GM18907 (cell line): Measurements from ENCODE around the gene KIF18A.
"Not testable (repeated sequence)": the region's sequence is repeated elsewhere in the genome, so short reads cannot be mapped to it uniquely, and the experiment has no call there.

Experiments
- ATAC-seq: cut with Tn5 transposase; IDR thresholded peaks from one replicate; pipeline ENCODE4 v1.9.1; 2021; ENCODE audit warnings: mild to moderate bottlenecking, moderate library complexity; ENCODE audit not compliant: unreplicated experiment

The KIF18A gene

DNA sequence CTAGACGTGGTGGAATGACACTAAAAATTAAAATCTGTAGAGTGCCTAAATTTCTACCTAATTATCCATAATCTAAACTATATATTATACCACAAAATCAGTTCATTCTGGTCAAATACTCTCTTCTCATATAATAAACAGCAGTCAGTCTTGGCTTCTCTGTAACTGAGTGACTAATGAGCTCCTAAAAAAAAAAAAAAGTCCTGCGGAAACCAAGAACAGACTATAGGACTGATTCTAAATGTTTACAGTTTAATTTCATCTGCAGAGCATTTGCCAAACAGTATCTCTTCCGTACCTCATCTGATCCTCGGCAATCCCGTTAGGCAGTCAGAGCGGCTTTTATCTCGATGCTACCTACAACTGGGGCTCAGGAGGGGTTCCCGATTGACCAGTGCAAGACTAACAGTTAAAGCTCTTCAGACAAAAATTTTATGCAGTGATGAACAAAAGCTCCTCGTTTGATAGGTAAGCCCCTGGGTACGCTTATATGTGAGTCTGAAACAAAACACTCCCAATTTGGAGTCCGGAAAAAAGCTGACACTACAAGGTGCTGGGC, 686 bp downstream of the KIF18A start:
- peak; percentile 5 for ATAC-seq

DNA sequence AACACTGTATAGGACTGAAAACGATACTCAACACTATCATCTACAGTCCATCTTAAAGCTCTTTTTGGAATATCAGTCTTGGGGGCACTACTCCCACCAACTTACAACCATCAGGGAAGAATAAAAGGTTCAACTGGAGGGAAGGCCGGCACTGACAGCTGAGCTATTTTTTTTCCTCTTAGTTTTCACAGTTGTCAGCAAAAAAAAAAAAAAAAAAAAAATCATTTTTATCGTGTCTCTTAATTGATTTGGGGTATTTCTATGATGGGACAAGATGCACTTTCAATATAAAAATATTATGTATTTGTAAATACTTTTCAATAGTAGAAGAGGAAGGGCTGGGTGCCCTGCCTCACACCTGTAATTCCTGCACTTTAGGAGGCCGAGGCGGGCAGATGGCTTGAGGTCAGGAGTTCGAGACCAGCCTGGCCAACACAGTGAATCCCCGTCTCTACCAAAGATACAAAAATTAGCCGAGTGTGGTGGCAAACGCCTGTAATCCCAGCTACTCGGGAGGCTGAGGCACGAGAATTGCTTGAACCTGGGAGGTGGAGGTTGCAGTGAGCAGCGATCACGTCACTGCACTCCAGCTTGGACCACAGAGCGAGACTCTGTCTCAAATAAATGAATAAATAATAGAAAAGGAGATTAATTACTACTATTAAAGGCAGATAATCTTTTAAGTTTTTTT, 1.5 kb downstream of the KIF18A start:
- no peak for ATAC-seq

DNA sequence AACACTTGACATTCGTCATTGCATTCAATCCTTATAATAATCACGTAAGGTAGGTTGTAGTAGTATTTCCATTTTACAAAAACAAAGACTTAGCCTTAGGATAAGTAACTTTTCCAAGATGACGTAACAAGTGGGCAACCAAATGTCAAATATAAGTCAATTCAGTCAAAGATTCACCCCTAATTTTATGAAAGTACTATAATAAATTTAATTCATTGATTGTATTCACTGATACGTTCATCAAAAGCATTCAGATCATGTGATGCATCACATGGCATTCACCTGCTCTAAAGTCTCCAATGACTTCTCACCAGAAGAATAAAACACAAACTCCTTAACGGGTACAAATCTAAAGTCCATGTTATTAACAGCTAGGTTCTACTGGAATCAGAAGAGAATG, 2.1 kb downstream of the KIF18A start:
- ATAC-seq: no peak

DNA sequence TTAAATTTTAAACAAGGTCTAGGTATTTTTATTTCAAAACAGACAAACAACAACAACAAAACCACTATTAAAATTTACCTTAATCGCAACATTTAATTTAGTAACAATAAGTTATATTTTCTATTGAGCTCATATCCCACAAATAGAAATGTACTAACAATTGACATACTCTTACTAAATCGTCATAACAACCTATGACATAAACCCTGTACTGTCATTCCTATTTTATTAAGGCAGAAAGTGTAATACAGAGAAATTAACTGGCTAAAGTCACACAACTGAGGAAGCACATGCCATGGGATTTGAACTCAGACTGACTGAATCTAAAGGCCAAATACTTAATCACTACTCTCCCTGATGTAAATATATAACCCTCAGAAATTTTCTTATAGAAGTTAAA, 3.0 kb downstream of the KIF18A start:
- ATAC-seq: no peak

DNA sequence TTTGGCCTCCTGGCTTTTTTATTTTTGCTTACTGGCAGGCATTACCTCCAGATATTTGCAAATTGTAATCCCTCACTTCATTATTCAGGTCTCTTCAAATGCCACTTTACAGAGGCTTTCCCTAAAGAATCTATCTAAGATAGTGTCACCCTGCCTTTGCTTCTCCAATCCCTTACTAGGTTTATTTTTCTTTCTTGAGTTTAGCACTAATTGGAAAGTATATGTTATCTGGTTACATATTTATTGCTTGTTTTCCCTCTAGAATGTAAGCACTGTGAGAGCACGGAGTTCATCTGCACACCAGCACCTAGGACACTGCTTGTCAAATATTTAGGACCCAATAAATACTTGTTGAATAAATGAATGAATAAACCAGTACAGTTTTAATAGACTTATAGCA, 3.5 kb downstream of the KIF18A start:
- no peak for ATAC-seq

DNA sequence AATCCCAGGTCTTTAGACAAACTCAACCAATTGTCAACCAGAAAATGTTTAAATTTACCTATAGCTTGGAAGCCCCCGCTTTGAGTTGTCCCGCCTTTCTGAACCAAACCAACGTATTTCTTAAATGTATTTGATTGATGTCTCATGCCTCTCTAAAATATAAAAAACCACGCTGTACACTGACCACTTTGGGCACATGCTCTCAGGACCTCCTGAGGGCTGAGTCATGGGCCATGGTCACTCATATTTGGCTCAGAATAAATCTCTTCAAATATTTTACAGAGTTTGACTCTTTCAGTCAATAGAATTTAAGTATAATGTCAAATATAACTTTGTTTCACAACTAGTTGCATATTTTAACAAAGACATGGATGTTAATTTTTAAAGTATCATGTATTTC, 5.7 kb downstream of the KIF18A start:
- not testable (repeated sequence) for ATAC-seq

DNA sequence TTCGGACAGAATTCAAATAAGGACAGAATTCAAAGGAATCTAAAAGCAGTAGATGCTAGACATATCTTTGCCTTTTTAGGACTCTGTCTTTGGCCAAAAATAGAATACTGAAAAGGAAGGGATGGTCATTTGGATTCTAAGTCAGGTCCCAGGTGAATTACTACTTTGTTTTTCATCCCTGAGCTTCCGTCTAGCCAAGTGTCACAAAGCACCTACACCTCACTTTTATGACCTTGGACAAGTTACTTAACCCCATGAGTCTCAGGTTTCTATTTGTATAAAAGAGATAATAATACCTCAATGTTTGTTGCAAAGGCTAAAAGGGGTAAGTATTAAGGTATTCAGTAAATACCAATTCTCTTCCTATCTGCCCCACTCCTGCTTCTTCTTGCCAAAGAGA, 7.3 kb downstream of the KIF18A start:
- no peak for ATAC-seq

DNA sequence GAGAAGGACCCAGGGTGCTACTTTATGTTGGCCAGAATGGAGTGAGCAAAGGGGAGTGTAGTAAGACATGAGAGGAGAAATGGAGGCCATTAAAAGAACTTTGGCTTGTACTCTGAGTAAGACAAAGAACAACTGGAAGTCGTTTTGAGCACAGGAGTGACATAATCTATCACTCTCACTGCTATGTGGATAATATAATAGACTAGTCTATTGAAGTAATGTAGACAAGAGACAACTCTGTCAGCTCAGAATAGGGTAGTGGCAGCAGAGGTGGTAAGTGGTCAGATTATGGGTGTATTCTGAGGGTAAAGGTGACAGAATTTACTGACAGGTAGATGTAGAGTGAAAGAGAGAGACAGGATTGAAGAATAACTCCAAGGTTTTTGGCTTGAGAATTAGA, 8.2 kb downstream of the KIF18A start:
- ATAC-seq: no peak

DNA sequence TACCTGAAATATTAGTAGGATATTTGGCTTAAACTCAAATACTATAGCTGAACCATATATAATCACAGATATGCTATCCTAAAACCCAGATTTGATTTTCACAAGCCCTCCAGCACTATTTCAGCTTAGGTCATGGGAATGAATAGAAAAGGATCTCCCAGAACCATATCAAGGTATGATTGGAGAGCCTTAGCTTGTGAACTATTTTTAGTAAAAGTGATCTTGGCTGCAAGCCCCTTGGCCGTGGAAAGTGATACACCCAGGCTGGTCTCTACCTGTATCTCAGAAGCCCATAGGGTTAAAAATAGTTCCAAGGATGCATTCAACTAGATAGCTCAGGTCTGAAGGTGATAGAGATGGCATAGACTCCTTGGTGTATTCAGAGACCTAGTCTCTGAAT, 9.7 kb downstream of the KIF18A start:
- no peak for ATAC-seq

DNA sequence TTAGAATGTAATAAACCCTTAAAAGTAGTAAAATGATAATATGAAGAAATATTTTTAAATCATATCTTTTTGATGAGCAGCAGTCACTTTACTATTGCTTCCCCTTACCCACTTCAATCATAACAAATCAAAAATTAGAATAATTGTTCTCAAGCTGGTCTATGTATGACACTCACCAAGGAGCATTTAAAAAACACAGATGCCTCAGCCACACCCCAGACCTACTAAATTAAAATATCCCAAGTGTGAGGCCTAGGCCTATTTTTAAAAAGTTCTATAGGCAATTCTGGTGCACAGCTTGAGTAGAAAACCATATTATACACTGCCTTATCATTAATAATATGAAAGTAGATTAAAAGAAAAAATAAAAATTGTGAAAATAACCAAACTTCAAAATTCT, 15.2 kb downstream of the KIF18A start:
- ATAC-seq: no peak

DNA sequence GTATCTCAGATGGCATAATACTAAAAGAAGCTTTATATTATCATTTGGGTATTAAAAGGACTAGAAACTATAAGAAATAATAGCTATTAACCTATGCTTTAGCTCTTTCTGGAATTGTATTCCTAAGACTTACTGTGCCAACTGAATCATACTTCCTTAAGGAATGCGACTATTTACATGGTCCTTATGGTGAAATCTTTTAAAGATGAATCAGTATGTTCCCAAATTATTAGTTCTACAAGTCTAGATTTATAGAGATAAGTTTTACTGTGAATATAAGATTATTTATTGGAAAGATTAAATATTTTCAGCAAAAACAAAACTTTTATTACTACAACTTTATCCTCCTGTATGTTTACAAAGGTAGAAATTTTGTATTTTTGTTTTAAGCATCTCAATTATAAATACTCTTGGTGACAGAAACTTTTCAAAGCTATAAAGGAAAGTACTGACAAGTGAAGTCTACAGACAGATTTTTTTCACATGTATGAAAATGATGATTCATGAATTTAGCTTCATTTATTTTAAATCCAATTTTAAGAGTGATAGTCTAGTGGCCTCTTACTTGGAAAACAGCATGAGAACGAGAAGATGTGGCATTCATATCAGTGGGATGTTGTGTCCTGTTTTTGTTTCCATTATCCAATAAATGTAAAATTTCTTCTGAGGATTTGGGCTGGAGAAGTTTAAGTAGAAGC, 17.8 kb downstream of the KIF18A start:
- no peak for ATAC-seq

DNA sequence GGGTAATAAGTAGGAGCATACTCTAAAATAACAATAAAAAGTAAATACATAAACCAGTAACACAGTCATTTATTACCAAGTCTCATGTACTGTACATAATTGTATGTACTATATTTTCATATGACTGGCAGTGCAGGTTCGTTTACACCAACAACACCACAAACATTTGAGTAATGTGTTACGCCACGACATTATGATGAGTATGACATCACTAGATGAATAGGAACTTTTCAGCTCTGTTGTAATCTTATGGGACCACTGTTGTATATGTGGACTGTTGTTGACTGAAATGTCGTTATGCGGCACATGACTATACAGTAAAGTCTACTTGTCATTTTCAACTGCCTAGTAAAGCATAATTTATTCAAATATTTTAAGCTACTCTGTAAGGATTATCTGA, 18.6 kb downstream of the KIF18A start:
- ATAC-seq: no peak

DNA sequence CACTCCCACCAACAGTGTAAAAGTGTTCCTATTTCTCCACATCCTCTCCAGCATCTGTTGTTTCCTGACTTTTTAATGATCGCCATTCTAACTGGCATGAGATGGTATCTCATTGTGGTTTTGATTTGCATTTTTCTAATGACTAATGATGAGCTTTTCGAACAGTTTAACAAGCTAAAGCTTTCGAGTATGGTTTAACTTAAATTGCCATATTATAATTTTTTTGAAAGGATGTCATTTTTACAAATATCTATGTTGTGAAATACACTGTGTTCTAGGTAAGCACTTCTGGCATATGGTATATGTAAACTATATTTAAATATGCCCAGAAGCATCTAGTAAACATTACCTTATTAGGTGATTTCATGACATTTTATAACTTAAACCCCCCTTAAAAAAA, 20.3 kb downstream of the KIF18A start:
- ATAC-seq: not testable (repeated sequence)

DNA sequence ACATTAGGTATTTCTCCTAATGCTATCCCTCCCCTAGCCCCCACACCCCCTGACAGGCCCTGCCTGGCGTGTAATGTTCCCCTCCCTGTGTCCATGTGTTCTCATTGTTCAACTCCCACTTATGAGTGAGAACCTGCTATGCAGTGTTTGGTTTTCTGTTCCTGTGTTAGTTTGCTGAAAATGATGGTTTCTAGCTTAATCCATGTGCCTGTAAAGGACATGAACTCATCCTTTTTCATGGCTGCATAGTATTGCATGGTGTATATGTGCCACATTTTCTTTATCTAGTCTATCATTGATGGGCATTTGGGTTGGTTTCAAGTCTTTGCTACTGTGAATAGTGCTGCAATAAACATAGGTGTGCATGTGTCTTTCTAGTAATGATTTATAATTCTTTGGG, 20.8 kb downstream of the KIF18A start:
- ATAC-seq: not testable (repeated sequence)

DNA sequence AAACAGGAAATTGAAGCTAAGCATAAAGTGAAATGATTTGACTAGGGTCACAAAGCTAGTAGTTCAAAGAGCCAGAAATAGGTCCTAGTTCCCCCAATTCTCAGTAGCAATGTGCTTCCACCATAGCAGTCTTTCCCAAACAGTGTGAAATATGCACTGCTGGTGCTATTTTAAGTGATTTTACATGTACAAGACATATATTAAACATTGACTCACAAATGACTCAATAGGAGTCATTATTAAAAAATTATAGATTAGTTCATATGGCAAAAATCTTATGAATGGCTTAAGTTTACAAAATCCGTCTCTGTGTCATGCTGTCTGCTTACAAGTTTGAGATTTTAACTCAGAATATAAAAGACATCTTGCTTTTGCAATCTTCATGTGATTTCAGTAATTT, 21.4 kb downstream of the KIF18A start:
- no peak for ATAC-seq

DNA sequence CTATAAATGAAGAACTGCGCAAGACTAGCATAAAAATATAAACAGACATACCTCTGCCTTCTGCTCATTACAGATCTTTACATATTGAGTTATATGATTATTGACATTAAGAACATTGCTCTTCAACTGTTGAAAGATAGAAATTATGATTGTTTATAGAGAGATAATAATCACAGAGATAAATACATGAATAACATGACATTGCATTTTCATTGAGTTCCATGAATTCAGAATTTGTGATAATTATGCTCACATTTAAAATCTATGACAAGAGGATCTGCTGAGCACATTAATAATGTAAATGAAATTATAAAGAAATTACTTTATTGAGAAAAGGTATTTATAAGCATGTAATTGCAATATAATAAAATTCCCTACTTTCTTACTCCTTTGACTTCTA, 24.8 kb downstream of the KIF18A start:
- no peak for ATAC-seq

DNA sequence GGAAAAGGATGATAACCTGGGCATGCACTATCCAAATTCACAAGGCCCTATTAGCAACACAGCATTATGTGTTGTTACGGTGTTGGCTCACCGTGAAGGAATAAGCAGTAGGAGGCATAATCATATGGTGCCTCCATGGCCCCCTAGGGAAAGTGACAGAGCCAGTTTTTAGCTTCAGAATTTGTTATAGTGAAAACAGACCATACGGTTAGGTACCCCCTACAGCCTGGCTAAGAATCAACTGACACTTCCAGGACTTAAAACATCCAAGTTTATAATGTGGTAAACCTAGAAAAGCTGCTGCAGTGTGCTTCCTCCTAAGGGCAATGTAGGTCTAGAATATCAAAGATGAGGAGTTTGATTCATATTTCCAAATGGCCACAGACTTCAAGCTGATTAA, 30.4 kb downstream of the KIF18A start:
- ATAC-seq: no peak

DNA sequence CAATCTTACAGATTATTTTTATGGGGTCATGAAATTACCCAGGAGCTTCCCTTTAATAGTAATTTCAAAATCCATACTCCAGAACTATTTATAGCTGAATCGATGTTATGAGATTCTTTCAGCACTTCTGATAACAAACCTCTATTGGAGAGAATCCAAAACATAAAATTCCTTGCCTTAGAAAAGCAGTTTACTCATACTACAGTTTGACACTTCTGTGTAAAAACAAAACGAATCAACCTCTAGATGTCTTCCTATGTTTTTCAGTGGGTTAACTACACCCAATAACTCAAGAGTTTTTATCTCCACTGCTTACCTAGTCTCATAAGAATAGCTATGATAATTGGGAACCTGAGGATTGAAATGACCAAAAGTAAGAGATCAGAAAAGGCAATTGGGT, 35.6 kb downstream of the KIF18A start:
- no peak for ATAC-seq

DNA sequence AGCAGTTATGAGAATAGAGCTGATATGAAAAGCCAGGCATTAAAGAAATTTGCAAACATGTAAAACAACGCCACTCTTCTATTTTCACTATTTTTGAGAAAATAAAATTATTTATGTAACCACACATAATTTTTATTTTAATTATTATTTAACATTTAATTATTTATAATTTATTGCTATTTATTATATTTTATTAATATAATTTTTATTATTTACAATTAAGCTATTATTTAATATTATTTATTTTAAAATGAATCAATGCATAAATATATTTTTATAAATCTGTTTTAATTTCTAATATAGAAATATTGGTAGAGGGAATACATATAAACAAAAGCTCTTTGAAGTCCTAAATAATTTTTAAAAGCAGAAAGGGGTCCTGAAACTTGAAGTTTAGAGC, 36.7 kb downstream of the KIF18A start:
- no peak for ATAC-seq

DNA sequence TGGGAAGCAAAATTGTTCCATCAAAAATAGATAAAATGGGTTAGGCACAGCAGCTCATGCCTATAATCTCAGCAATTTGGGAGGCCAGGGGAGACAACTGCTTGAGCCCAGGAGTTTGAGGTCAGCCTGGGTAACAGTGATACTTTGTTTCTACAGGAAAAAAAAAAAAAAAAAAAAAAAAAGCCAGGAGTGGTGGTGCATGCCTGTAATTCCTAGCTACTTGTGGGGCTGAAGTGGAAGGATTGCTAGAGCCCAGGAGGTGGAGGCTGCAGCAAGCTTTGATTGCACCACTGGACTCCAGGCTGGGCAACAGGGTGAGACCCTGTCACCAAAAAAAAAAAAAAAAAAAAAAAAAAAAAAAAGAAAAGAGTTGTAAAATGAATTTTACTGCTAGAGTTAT, 49.6 kb downstream of the KIF18A start:
- no peak for ATAC-seq

DNA sequence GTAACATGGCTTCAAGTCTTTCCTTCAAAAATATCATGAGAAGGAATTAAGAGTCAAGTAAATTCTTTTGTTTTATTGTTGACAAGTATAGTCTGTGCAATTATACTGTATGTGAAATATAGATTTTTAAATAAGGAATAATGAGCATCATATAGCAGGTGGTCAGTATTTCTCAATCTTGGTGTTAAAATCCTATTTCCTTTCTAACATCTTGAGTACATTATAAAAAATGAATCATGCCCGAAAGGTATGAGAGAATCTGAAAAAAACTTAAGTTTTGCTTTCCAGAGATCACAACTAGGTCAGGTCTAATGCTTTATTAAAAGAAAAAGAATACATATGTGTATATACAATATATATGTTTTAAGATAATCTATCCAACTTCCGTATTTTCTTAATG, 53.1 kb downstream of the KIF18A start:
- no peak for ATAC-seq
